CD4-positive, alpha-beta T cell treated with Interleukin-17A for 1 hour (primary cell): ENCODE results near the gene CELA2A.

ENCODE experiments used
- DNase-seq: peaks from one replicate; pipeline ENCODE4 v3.0.0-alpha.2; 2020

CELA2A gene

GRCh38 chr1:15456313-15456954, at the start of gene CELA2A:
Gene CELA2A, plus strand, starts transcription at chr1:15456732. Its CDS starts 22 bp downstream, at chr1:15456754.
- no peak for DNase-seq

- DNase-seq: no peak
These were observed 49.0 kb upstream of the CELA2A start for GRCh38 chr1:15407580-15407979.

- no peak for DNase-seq
These were observed 47.6 kb upstream of the CELA2A start for GRCh38 chr1:15408890-15409387.

GRCh38 chr1:15409388-15410222, 46.9 kb upstream of the CELA2A start, which contains the start of gene EFHD2:
Gene EFHD2, plus strand, starts transcription at chr1:15409888. Its CDS starts 84 bp downstream, at chr1:15409972.
- peak; percentile 97 for DNase-seq

- no peak for DNase-seq
These were observed 46.2 kb upstream of the CELA2A start for GRCh38 chr1:15410223-15410883.

GRCh38 chr1:15410884-15411245, 45.7 kb upstream of the CELA2A start:
- no peak for DNase-seq

- DNase-seq: peak; percentile 70
These were observed 44.9 kb upstream of the CELA2A start for GRCh38 chr1:15411593-15412137.

- DNase-seq: peak; percentile 70
These were observed 44.2 kb upstream of the CELA2A start for GRCh38 chr1:15412175-15412800.

- DNase-seq: no peak
These were observed 43.7 kb upstream of the CELA2A start for GRCh38 chr1:15412843-15413242.

GRCh38 chr1:15413563-15414444, 42.7 kb upstream of the CELA2A start:
- no peak for DNase-seq

- no peak for DNase-seq
These were observed 42.0 kb upstream of the CELA2A start for GRCh38 chr1:15414445-15414983.

GRCh38 chr1:15417059-15417934, 39.2 kb upstream of the CELA2A start:
- DNase-seq: peak; percentile 84

GRCh38 chr1:15418806-15419515, 37.6 kb upstream of the CELA2A start:
- DNase-seq: no peak

- DNase-seq: no peak
These were observed 35.6 kb upstream of the CELA2A start for GRCh38 chr1:15420853-15421465.

GRCh38 chr1:15422871-15423270, 33.7 kb upstream of the CELA2A start:
- no peak for DNase-seq

GRCh38 chr1:15423355-15424077, 33.0 kb upstream of the CELA2A start:
- DNase-seq: no peak

- no peak for DNase-seq
These were observed 32.3 kb upstream of the CELA2A start for GRCh38 chr1:15424146-15424667.

- no peak for DNase-seq
These were observed 31.6 kb upstream of the CELA2A start for GRCh38 chr1:15424981-15425380.
